Neuronal stem cell (in vitro differentiated cells): Measurements from ENCODE around the gene KRTAP5-8.
A peak's percentile ranks its signal among the peaks of the same experiment; 100 is the strongest.

Experiments used
- DNase-seq: peaks from one replicate; pipeline ENCODE4 v3.0.0-alpha.2; 2013; ENCODE audit warnings: low spot score
- H2AFZ ChIP-seq: one replicate; pipeline ENCODE4 v1.6.1; 2013; ENCODE audit warnings: mild to moderate bottlenecking, low read length, inconsistent platforms
- H2AK5ac ChIP-seq: 2 replicates; pipeline ENCODE4 v1.6.1; 2013; ENCODE audit warnings: low read depth, mild to moderate bottlenecking, inconsistent platforms, low read length, moderate library complexity, mixed read lengths
- H2BK120ac ChIP-seq: 2 replicates; pipeline ENCODE4 v1.6.1; 2013; ENCODE audit warnings: low read depth, mild to moderate bottlenecking, inconsistent platforms, low read length, moderate library complexity, mixed read lengths
- H2BK12ac ChIP-seq: one replicate; pipeline ENCODE4 v1.6.1; 2013; ENCODE audit warnings: low read length, inconsistent platforms
- H2BK15ac ChIP-seq: 2 replicates; pipeline ENCODE4 v1.6.1; 2013; ENCODE audit warnings: mild to moderate bottlenecking, low read length, inconsistent platforms, mixed read lengths
- H2BK5ac ChIP-seq: one replicate; pipeline ENCODE4 v1.6.1; 2013; ENCODE audit warnings: inconsistent platforms, mild to moderate bottlenecking, low read length, moderate library complexity
- H3K14ac ChIP-seq: one replicate; pipeline ENCODE4 v1.6.1; 2013; ENCODE audit warnings: low read length, inconsistent platforms
- H3K18ac ChIP-seq: 2 replicates; pipeline ENCODE4 v1.6.1; 2013; ENCODE audit warnings: low read length, inconsistent platforms
- H3K23ac ChIP-seq: 2 replicates; pipeline ENCODE4 v1.6.1; 2013; ENCODE audit warnings: low read depth, mild to moderate bottlenecking, mixed read lengths, low read length, inconsistent platforms; ENCODE audit not compliant: poor library complexity
- H3K27ac ChIP-seq: replicated peaks from 3 replicates; pipeline ENCODE4 v1.5.1; 2013; ENCODE audit warnings: low read length, inconsistent platforms
- H3K27me3 ChIP-seq, 3 experiments: 2 replicates each; pipeline ENCODE4 v1.6.1; 2013; ENCODE audit warnings: low read length in 3 of 3, mild to moderate bottlenecking in 2 of 3, inconsistent platforms in 1 of 3, low read depth in 1 of 3, mixed read lengths in 1 of 3, moderate library complexity in 1 of 3; ENCODE audit not compliant: control insufficient read depth in 3 of 3, insufficient read depth in 3 of 3
- H3K36me3 ChIP-seq, 2 donors: replicated peaks in 1 of 2; 2 replicates each; pipeline ENCODE4 v1.6.1; 2013; ENCODE audit warnings: low read length in 2 of 2; ENCODE audit not compliant: control insufficient read depth in 2 of 2, insufficient read depth in 2 of 2
- H3K4ac ChIP-seq: 2 replicates; pipeline ENCODE4 v1.6.1; 2013; ENCODE audit warnings: inconsistent platforms, mild to moderate bottlenecking, low read length, moderate library complexity
- H3K4me1 ChIP-seq, 2 donors: 1 replicate in 1 of 2; 2 replicates in 1 of 2; pipeline ENCODE4 v1.6.1; 2013; ENCODE audit warnings: low read length in 2 of 2, low read depth in 1 of 2; ENCODE audit not compliant: control insufficient read depth in 2 of 2, insufficient read depth in 1 of 2
- H3K4me2 ChIP-seq: one replicate; pipeline ENCODE4 v1.6.1; 2013; ENCODE audit warnings: mild to moderate bottlenecking, low read length, inconsistent platforms; ENCODE audit not compliant: insufficient read depth, poor library complexity, severe bottlenecking
- H3K4me3 ChIP-seq, 2 donors: 2 replicates each; pipeline ENCODE4 v1.5.1; 2013; ENCODE audit warnings: low read length in 2 of 2, mild to moderate bottlenecking in 2 of 2, inconsistent platforms in 1 of 2, moderate library complexity in 1 of 2
- H3K79me1 ChIP-seq: one replicate; pipeline ENCODE4 v1.6.1; 2013; ENCODE audit warnings: low read depth, mild to moderate bottlenecking, inconsistent platforms, low read length, moderate library complexity
- H3K9ac ChIP-seq: one replicate; pipeline ENCODE4 v1.6.1; 2013; ENCODE audit warnings: mild to moderate bottlenecking, low read depth, low read length, inconsistent platforms; ENCODE audit not compliant: poor library complexity
- H3K9me3 ChIP-seq, 2 donors: replicated peaks in 1 of 2; 2 replicates each; pipeline versions ENCODE3 to v1.6.1; 2013; ENCODE audit warnings: low read length in 2 of 2, mild to moderate bottlenecking in 2 of 2, inconsistent platforms in 1 of 2, low read depth in 1 of 2, mixed read lengths in 1 of 2, moderate library complexity in 1 of 2; ENCODE audit not compliant: control insufficient read depth in 2 of 2, insufficient read depth in 1 of 2
- H4K8ac ChIP-seq: one replicate; pipeline ENCODE4 v1.6.1; 2013; ENCODE audit warnings: low read depth, mild to moderate bottlenecking, inconsistent platforms, low read length, moderate library complexity
- H4K91ac ChIP-seq: one replicate; pipeline ENCODE4 v1.6.1; 2013; ENCODE audit warnings: low read length, low read depth, mild to moderate bottlenecking, inconsistent platforms; ENCODE audit not compliant: poor library complexity
- WGBS, 2 donors: extraction: QIAGEN DNeasy Blood & Tissue Kit; methylation state at CpG; one replicate each; pipeline ENCODE4 v1.1.7; 2013; ENCODE audit warnings: missing lambda C conversion rate in 2 of 2, mixed read lengths in 1 of 2; ENCODE audit not compliant: insufficient read length in 2 of 2, insufficient replicate concordance in 1 of 2; ENCODE audit errors: extremely low coverage in 2 of 2; 5-methylcytosine and 5-hydroxymethylcytosine counted together

Gene KRTAP5-8

GRCh38 chr11:71554996-71555395, 17.2 kb downstream of the KRTAP5-8 start:
- Histone ChIP-seq H3K4me3 (no peak overlapping the region), H3K4me1 (no peaks in the 10 kb centered on the region), H3K4ac (no peak overlapping the region), H2AFZ (no peak overlapping the region), H3K79me1 (no peaks in the 10 kb centered on the region), H4K91ac (no peak overlapping the region), H2BK5ac (no peak overlapping the region), H3K4me2 (no peak overlapping the region), H4K8ac (no peak overlapping the region), H3K9ac (no peak overlapping the region), H3K18ac (no peak overlapping the region), H3K27me3 (no peaks in the 10 kb centered on the region), H2BK120ac (no peak overlapping the region), H3K14ac (peak overlapping the region; percentile 47), H2BK15ac (no peak overlapping the region), H3K23ac (no peak overlapping the region), H3K9me3 (no peaks in the 10 kb centered on the region), H2BK12ac (no peak overlapping the region), H3K27ac (no peak overlapping the region), H2AK5ac (no peak overlapping the region), H3K36me3 (no peaks in the 10 kb centered on the region)
- no CpG with 5 or more reads among the region's 6 CpGs for whole genome bisulfite sequencing, 2 donors
- DNase-seq = no peak

- peak overlapping the region; percentile 47 for H3K14ac ChIP-seq
- H2BK15ac ChIP-seq = no peak overlapping the region
- no peaks in the 10 kb centered on the region for H3K79me1 ChIP-seq
- no peaks in the 10 kb centered on the region for H3K36me3 ChIP-seq
- WGBS, 2 donors = no CpG with 5 or more reads among the region's 11 CpGs
- H2BK120ac ChIP-seq = no peak overlapping the region
- H3K4ac ChIP-seq = no peak overlapping the region
- peak overlapping the region; percentile 6 for H3K9ac ChIP-seq
- H3K4me1 ChIP-seq = no peaks in the 10 kb centered on the region
- H3K27ac ChIP-seq = no peak overlapping the region
- no peak overlapping the region for H2AK5ac ChIP-seq
- no peak overlapping the region for H3K4me3 ChIP-seq
- H2BK12ac ChIP-seq = no peak overlapping the region
- H3K9me3 ChIP-seq = no peaks in the 10 kb centered on the region
- H4K91ac ChIP-seq = no peak overlapping the region
- no peaks in the 10 kb centered on the region for H3K27me3 ChIP-seq
- H2AFZ ChIP-seq = no peak overlapping the region
- no peak overlapping the region for H3K18ac ChIP-seq
- DNase-seq = no peak
- no peak overlapping the region for H3K23ac ChIP-seq
- no peak overlapping the region for H4K8ac ChIP-seq
- no peak overlapping the region for H3K4me2 ChIP-seq
- peak overlapping the region; percentile 75 for H2BK5ac ChIP-seq
These were observed 17.7 kb downstream of the KRTAP5-8 start for GRCh38 chr11:71555508-71555907.

- Histone ChIP-seq H3K4me2 (no peak overlapping the region), H2AK5ac (no peak overlapping the region), H3K4me1 (no peaks in the 10 kb centered on the region), H2BK5ac (no peak overlapping the region), H3K27me3 (no peaks in the 10 kb centered on the region), H2BK12ac (no peak overlapping the region), H3K14ac (no peak overlapping the region), H4K91ac (no peak overlapping the region), H4K8ac (no peak overlapping the region), H2BK15ac (no peak overlapping the region), H3K4me3 (no peak overlapping the region), H3K9me3 (no peaks in the 10 kb centered on the region), H2AFZ (no peak overlapping the region), H3K4ac (no peak overlapping the region), H3K18ac (no peak overlapping the region), H3K79me1 (no peaks in the 10 kb centered on the region), H3K9ac (no peak overlapping the region), H2BK120ac (no peak overlapping the region), H3K23ac (no peak overlapping the region), H3K27ac (no peak overlapping the region), H3K36me3 (no peaks in the 10 kb centered on the region)
- DNase-seq = no peak
- 100% methylated on average over 2 of the region's 4 CpGs; no CpG with 5 or more reads in 1 of the 2 donors for WGBS, 2 donors
These were observed 18.2 kb downstream of the KRTAP5-8 start for GRCh38 chr11:71556018-71556417.

GRCh38 chr11:71557257-71557656, 19.4 kb downstream of the KRTAP5-8 start:
- Histone ChIP-seq H3K36me3 (no peaks in the 10 kb centered on the region), H3K23ac (no peak overlapping the region), H2BK15ac (no peak overlapping the region), H4K91ac (no peak overlapping the region), H2BK5ac (no peak overlapping the region), H3K4me1 (no peaks in the 10 kb centered on the region), H3K9me3 (no peaks in the 10 kb centered on the region), H3K9ac (no peak overlapping the region), H2AK5ac (no peak overlapping the region), H4K8ac (no peak overlapping the region), H3K27me3 (no peaks in the 10 kb centered on the region), H3K27ac (no peak overlapping the region), H3K79me1 (no peaks in the 10 kb centered on the region), H3K14ac (no peak overlapping the region), H3K4me3 (no peak overlapping the region), H2AFZ (no peak overlapping the region), H3K18ac (no peak overlapping the region), H3K4me2 (no peak overlapping the region), H2BK12ac (no peak overlapping the region), H2BK120ac (no peak overlapping the region), H3K4ac (no peak overlapping the region)
- no peak for DNase-seq
